ENCODE results near the gene AFF2.

The AFF2 gene

GRCh38 chrX:148504506-148504905, 4.1 kb downstream of the AFF2 start:
- no peak for DNase-seq (ENCODE audit: insufficient read length)
- TF ChIP-seq POLR2AphosphoS5 (IDR thresholded peaks at IDR 0.05; ENCODE audit: low read depth, low read length), result no peak
- TF ChIP-seq POLR2A (IDR thresholded peaks at IDR 0.05; ENCODE audit: low read depth, low read length), result no peak
- no peak for TF ChIP-seq TAF1 (IDR thresholded peaks at IDR 0.05; ENCODE audit: borderline replicate concordance, low read depth, low read length)
- FAIRE-seq, result no peak

GRCh38 chrX:148507418-148507817, 7.0 kb downstream of the AFF2 start:
- TF ChIP-seq POLR2AphosphoS5 (IDR thresholded peaks at IDR 0.05; ENCODE audit: low read depth, low read length), result no peak
- TF ChIP-seq POLR2A (IDR thresholded peaks at IDR 0.05; ENCODE audit: low read depth, low read length), result no peak
- TF ChIP-seq TAF1 (IDR thresholded peaks at IDR 0.05; ENCODE audit: borderline replicate concordance, low read depth, low read length), result no peak
- DNase-seq (ENCODE audit: insufficient read length), result no peak
- no peak for FAIRE-seq

- FAIRE-seq (no peak), DNase-seq (ENCODE audit: insufficient read length) (no peak)
- no peak for TF ChIP-seq POLR2AphosphoS5 (IDR thresholded peaks at IDR 0.05; ENCODE audit: low read depth, low read length)
- no peak for TF ChIP-seq TAF1 (IDR thresholded peaks at IDR 0.05; ENCODE audit: borderline replicate concordance, low read depth, low read length)
- no peak for TF ChIP-seq POLR2A (IDR thresholded peaks at IDR 0.05; ENCODE audit: low read depth, low read length)
These were observed 12.0 kb downstream of the AFF2 start for GRCh38 chrX:148512453-148512852.

- FAIRE-seq (no peak), DNase-seq (ENCODE audit: insufficient read length) (no peak)
- TF ChIP-seq POLR2AphosphoS5 (IDR thresholded peaks at IDR 0.05; ENCODE audit: low read depth, low read length) (no peak), TAF1 (IDR thresholded peaks at IDR 0.05; ENCODE audit: borderline replicate concordance, low read depth, low read length) (no peak), POLR2A (IDR thresholded peaks at IDR 0.05; ENCODE audit: low read depth, low read length) (no peak)
These were observed 13.2 kb downstream of the AFF2 start for GRCh38 chrX:148513661-148514060.

GRCh38 chrX:148517176-148517575, 16.8 kb downstream of the AFF2 start:
- DNase-seq (ENCODE audit: insufficient read length) (no peak), FAIRE-seq (no peak)
- TF ChIP-seq TAF1 (IDR thresholded peaks at IDR 0.05; ENCODE audit: borderline replicate concordance, low read depth, low read length), result no peak
- TF ChIP-seq POLR2A (IDR thresholded peaks at IDR 0.05; ENCODE audit: low read depth, low read length), result no peak

- TF ChIP-seq TAF1 (IDR thresholded peaks at IDR 0.05; ENCODE audit: borderline replicate concordance, low read depth, low read length) (no peak), POLR2AphosphoS5 (IDR thresholded peaks at IDR 0.05; ENCODE audit: low read depth, low read length) (no peak), POLR2A (IDR thresholded peaks at IDR 0.05; ENCODE audit: low read depth, low read length) (no peak)
- DNase-seq (ENCODE audit: insufficient read length) (no peak), FAIRE-seq (no peak)
These were observed 21.6 kb downstream of the AFF2 start for GRCh38 chrX:148522006-148522405.

GRCh38 chrX:148523303-148524080, 23.1 kb downstream of the AFF2 start:
- DNase-seq (ENCODE audit: insufficient read length), result no peak
- TF ChIP-seq POLR2A (IDR thresholded peaks at IDR 0.05; ENCODE audit: low read depth, low read length), result no peak
- TF ChIP-seq POLR2AphosphoS5 (IDR thresholded peaks at IDR 0.05; ENCODE audit: low read depth, low read length), result no peak
- no peak for TF ChIP-seq TAF1 (IDR thresholded peaks at IDR 0.05; ENCODE audit: borderline replicate concordance, low read depth, low read length)
- FAIRE-seq, result no peak

GRCh38 chrX:148530464-148531077, 30.2 kb downstream of the AFF2 start:
- no peak for DNase-seq (ENCODE audit: insufficient read length)
- TF ChIP-seq TAF1 (IDR thresholded peaks at IDR 0.05; ENCODE audit: borderline replicate concordance, low read depth, low read length) (no peak), POLR2A (IDR thresholded peaks at IDR 0.05; ENCODE audit: low read depth, low read length) (no peak), POLR2AphosphoS5 (IDR thresholded peaks at IDR 0.05; ENCODE audit: low read depth, low read length) (no peak)
- peak; percentile 84 for FAIRE-seq

GRCh38 chrX:148534291-148534690, 33.9 kb downstream of the AFF2 start:
- DNase-seq (ENCODE audit: insufficient read length), result no peak
- no peak for TF ChIP-seq POLR2A (IDR thresholded peaks at IDR 0.05; ENCODE audit: low read depth, low read length)
- TF ChIP-seq POLR2AphosphoS5 (IDR thresholded peaks at IDR 0.05; ENCODE audit: low read depth, low read length), result no peak
- no peak for FAIRE-seq

- TF ChIP-seq TAF1 (IDR thresholded peaks at IDR 0.05; ENCODE audit: borderline replicate concordance, low read depth, low read length), result no peak
- TF ChIP-seq POLR2A (IDR thresholded peaks at IDR 0.05; ENCODE audit: low read depth, low read length), result no peak
- TF ChIP-seq POLR2AphosphoS5 (IDR thresholded peaks at IDR 0.05; ENCODE audit: low read depth, low read length), result no peak
- no peak for DNase-seq (ENCODE audit: insufficient read length)
- no peak for FAIRE-seq
These were observed 35.2 kb downstream of the AFF2 start for GRCh38 chrX:148535639-148536038.

GRCh38 chrX:148536961-148537360, 36.5 kb downstream of the AFF2 start:
- TF ChIP-seq POLR2AphosphoS5 (IDR thresholded peaks at IDR 0.05; ENCODE audit: low read depth, low read length) (no peak), POLR2A (IDR thresholded peaks at IDR 0.05; ENCODE audit: low read depth, low read length) (no peak), TAF1 (IDR thresholded peaks at IDR 0.05; ENCODE audit: borderline replicate concordance, low read depth, low read length) (no peak)
- DNase-seq (ENCODE audit: insufficient read length) (no peak), FAIRE-seq (no peak)

- DNase-seq (ENCODE audit: insufficient read length) (no peak), FAIRE-seq (no peak)
- no peak for TF ChIP-seq TAF1 (IDR thresholded peaks at IDR 0.05; ENCODE audit: borderline replicate concordance, low read depth, low read length)
- no peak for TF ChIP-seq POLR2AphosphoS5 (IDR thresholded peaks at IDR 0.05; ENCODE audit: low read depth, low read length)
- no peak for TF ChIP-seq POLR2A (IDR thresholded peaks at IDR 0.05; ENCODE audit: low read depth, low read length)
These were observed 37.3 kb downstream of the AFF2 start for GRCh38 chrX:148537556-148538182.

Data from GM12892 (cell line).